GM03348 (cell line): Measurements from ENCODE around the gene AQP4.

Experiments
- DNase-seq: peaks from one replicate; pipeline ENCODE4 v3.0.0; 2012; ENCODE audit warnings: low spot score

AQP4 gene

DNA sequence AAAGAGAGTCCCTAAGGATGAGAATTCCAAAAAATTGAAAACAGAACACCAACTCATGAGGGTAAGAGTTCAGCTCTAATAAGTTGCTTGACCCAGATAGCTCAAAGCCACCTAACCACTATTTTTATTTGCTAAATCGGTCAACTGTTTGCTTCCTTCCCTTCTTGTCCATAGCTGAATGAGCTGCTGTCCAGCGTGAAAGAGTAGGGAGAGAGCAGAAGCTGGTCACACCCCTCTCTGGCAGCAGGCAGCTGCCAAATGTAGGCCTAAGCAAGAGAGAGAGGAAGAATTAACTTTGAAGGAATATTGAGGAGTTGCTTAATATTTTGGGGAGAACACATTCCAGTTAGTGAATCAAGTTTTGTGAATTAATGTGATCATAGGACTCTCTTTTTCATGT is 25.9 kb downstream of the AQP4 start:
- DNase-seq, result no peak

- DNase-seq, result no peak
These were observed 33.2 kb downstream of the AQP4 start for GRCh38 chr18:26832302-26832701.

DNA sequence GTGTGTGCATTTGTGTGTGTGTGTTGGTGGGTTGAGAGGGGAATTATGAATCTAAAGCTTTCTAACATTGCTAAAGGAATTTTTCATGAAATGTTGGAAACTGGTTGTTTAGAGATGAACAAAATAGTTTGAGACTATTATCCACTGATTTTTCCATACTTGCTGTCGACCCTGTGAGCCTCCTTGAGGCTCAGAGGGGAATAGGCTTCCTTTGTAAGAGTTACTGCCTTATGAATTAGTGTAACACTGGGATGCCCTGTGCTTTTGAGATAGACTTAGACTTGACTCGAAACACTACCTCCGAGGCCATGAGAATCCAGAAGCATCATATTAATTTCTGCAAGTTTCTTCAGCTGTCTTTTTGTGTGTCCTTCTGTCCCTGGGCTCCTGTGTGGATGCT is 37.9 kb downstream of the AQP4 start:
- no peak for DNase-seq

DNA sequence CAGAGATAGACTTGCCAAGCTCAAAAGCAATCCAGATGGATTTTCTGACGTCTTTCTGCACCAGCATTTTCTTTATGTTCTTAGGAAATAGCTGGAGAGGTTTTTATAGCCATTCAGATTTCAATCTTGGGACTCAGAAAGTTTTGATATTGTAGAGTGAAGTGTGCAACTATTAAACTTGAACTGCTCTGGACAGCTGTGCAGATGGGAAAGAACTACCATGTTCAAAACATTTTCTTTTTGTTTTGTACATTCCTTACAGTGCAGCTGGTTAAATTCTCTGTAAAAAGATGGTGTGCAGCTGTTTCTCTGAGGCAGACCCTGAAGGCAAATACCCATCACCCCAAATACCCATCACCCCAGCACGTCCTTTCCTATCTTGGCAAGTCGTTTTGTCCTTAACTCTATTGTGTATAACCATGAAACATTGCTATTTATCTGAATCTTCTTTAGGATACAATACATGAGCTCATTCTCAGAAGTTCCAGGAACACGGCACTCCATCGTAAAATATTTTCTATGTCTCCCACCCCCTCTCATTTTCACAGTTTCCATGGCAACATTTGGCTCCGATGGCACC is 38.8 kb downstream of the AQP4 start:
- no peak for DNase-seq

DNA sequence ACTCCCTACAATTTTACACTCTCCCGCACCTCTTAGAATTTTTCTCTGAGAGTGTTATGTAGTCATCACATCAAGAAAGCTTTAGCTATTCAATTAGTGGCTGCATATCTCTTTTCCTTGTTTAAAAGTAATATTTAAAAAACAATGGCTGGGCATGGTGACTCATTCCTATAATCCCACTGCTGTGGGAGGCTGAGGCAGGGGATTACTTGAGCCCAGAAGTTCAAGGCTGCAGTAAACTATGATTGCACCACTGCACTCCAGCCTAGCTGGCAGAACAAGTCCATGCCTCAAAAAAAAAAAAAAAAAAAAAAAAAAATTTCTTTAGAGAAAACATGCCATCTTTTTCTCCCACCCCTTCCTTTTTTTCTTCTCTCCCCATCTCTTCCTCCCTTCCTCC is 44.3 kb downstream of the AQP4 start:
- DNase-seq, result no peak

DNA sequence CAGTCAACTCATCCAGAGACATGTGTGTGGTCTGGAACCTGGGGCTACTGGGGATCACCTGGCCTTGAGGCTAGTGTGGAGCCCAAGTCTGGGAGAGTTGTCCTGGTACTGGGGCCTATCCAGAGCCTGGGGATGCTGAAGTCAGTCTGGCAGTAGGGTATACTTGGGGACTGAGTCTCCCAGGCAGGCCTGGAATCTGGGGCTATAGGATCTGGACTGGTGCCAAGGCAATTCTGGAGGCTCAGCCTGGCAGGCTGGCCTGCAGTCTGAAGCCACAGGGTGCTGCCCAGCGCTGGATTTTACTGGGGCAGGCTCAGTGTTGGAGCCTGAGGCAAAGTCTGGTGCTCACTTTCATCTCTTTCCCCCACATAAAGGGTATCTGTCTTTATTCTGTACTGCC is 46.5 kb downstream of the AQP4 start:
- no peak for DNase-seq

- no peak for DNase-seq
These were observed 47.0 kb downstream of the AQP4 start for GRCh38 chr18:26818461-26818860.

- DNase-seq, result no peak
These were observed 52.5 kb downstream of the AQP4 start for GRCh38 chr18:26813043-26813442.

DNA sequence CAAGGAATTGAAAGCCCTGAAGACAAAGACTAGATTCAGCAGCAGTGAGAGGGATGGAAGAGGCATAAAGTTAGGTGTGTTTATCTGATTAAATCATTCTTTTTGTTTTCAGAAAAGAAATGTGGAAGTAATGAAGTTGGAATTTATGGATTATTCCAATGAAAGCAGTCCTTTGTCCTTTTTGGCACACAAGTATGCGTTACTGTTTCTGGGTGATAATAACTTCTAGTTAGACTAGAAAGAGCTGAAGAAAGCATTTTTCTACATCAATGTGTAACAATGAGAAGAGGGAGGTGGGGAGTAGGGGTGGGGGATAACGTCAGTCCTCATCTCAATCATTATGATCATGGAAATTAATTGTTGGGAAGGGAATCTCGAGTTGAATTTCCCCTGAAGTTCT is 53.0 kb downstream of the AQP4 start:
- DNase-seq, result no peak

GRCh38 chr18:26809346-26809745 is 56.2 kb downstream of the AQP4 start:
- no peak for DNase-seq

DNA sequence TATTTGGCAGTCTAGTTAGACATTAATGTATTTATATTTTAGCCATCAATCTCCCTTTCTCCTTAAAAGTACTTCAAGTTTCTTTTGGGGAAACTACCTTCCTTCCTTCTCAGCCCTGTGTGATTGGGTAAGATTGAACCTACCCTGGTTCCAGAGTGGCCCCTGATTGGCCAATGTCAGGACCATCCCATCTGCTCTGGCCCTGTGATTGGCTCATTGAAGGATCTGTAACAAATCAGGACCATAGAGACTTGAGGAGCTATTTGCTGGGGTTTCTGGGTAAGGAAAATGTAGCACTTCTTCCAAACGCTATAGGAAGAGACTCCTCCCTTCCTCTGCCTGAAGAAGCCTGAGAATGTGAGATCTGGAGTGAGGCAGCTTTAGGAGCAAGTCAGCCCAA is 59.3 kb downstream of the AQP4 start:
- DNase-seq, result no peak

DNA sequence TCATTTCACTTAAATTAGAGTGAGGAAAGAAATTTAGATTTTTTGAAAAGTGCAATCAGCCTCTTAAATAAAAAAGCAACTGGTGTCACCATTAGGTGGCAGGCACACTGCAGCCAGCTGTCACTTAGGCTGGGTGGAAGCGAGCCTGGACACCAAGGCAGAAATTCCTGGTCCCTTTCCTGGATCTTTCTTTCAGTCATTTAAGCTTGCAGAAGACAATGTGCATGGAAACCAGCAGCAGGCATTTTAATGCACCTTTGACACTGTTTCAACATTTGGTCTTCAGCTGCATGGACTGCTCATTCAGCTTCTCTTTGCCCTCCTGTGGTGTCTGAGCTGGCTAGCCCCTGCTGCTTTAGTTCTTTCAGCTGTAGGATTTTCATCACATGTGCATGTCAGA is 61.0 kb downstream of the AQP4 start:
- DNase-seq, result no peak

GRCh38 chr18:26803643-26804042 is 61.9 kb downstream of the AQP4 start:
- DNase-seq, result no peak

DNA sequence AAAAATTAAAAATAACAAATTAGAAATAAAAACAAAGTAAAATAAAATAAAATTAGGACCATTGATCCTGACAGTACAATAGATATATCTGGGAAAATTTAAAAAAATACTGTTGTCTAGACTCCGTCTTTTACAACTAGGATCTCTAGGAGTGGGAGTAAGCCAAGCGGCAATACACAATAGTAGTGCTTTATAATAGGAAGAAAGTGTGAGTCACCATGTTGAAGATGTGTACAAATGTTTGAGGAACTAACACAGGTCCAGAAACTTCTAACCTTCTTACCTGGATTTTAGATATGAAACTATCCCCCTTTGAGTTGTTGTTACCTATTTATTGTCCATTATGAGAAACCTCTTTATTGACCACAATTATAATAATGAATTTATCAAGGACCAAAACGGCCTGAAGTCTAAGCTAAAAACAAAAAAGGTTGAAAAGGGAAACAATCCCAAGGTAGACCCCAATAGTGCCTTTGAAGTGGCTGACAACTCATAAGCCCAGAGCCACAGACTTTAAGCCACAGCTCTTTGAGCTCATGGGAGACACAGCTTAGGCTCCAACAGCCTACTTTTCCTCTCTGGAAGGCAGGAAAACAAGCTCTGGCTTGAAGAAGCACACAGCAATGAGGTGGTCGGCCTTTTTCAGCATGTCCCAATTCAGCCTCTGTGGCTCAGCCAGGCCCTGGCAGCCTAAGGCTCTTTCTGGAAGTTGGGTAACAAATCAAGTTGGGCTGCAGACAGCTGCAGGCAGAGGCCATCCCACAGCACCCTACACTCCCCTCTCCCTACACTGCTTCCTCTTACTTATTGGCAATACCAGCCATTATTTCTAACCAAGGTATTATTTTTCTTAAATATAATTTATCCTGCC is 62.9 kb downstream of the AQP4 start:
- DNase-seq, result no peak
